ENCODE results near the gene TP53INP2.

TP53INP2 gene

DNA sequence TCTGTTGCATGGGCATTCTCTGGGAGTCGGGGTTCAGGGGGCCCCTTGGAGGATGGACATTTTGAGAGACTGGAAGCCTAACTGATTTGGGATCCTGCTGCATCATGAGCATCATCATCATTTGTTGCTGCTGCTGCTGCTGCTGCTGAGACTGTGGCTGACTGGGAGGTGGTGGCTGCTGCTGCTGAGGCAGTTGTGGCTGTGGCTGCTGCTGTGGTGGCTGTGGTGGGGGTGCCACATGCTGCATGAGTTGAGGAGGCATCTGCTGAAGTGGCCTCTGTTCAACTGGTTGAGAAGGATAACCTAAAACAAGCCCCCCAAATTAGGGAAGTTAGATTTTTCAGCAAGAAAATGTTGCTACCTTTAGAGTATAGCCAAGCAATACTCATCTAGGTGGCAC is 38.9 kb downstream of the TP53INP2 start:
- H3K27ac Mint-ChIP-seq = peak overlapping the region; percentile 50
- H3K4me3 Mint-ChIP-seq = no peak overlapping the region
- DNase-seq (ENCODE audit: low spot score in 2 of 2) (no peak), ATAC-seq (no peak)
- H3K4me1 Mint-ChIP-seq = no peaks in the 10 kb centered on the region
- peaks cover 75% of the 10 kb centered on the region for H3K36me3 Mint-ChIP-seq
- H3K9me3 Mint-ChIP-seq = no peaks in the 10 kb centered on the region

DNA sequence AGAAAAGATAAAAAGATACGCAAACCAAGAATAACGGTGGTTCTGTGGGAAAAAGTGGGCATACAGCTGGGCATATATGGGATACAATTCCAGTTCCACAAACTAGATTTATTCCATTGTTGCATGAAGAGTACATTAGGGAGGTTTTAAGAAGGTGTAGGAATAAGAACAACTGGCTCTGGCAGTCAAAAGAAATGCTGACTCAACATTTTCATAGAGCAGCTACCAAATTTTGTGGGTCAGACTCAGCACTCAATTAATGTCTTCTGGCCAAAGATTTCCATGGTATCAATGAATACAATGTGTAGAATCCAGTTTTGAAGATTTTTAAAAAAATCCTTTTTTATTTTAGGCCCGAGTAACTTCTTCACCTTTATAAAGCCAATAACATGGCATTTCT is 40.2 kb downstream of the TP53INP2 start:
- H3K4me3 Mint-ChIP-seq = no peak overlapping the region
- H3K36me3 Mint-ChIP-seq = peaks cover 83% of the 10 kb centered on the region
- no peak overlapping the region for H3K27ac Mint-ChIP-seq
- no peaks in the 10 kb centered on the region for H3K9me3 Mint-ChIP-seq
- no peaks in the 10 kb centered on the region for H3K4me1 Mint-ChIP-seq
- DNase-seq (ENCODE audit: low spot score in 2 of 2) (no peak), ATAC-seq (no peak)

DNA sequence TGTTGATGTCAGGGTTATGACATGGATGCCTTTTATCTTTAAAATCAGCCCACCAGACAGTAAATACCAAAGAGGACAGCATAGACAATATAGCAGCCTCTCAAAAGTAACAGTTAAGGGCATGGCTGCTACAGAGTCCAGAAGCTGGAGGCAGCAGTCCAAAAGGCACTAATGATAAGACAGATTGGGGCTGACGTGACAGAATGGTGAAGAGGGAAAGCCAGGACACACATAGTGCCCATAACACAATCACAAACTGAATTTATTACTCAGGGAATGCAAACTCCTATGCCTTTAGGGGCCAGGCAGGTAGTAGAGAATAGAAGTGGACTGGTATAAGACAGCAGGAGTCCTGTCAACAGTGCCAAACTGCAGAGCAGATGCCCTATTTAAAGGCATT is 40.7 kb downstream of the TP53INP2 start:
- Mint-ChIP-seq H3K4me1 (no peaks in the 10 kb centered on the region), H3K36me3 (peaks cover 84% of the 10 kb centered on the region), H3K4me3 (no peak overlapping the region), H3K27ac (no peak overlapping the region), H3K9me3 (no peaks in the 10 kb centered on the region)
- DNase-seq (ENCODE audit: low spot score in 2 of 2) (no peak), ATAC-seq (no peak)

- no peak overlapping the region for H3K4me3 Mint-ChIP-seq
- ATAC-seq = no peak
- H3K9me3 Mint-ChIP-seq = no peaks in the 10 kb centered on the region
- DNase-seq (ENCODE audit: low spot score in 2 of 2) = no peak
- no peak overlapping the region for H3K27ac Mint-ChIP-seq
- no peaks in the 10 kb centered on the region for H3K4me1 Mint-ChIP-seq
- H3K36me3 Mint-ChIP-seq = peaks cover 93% of the 10 kb centered on the region
These were observed 42.5 kb downstream of the TP53INP2 start for GRCh38 chr20:34746674-34747073.

DNA sequence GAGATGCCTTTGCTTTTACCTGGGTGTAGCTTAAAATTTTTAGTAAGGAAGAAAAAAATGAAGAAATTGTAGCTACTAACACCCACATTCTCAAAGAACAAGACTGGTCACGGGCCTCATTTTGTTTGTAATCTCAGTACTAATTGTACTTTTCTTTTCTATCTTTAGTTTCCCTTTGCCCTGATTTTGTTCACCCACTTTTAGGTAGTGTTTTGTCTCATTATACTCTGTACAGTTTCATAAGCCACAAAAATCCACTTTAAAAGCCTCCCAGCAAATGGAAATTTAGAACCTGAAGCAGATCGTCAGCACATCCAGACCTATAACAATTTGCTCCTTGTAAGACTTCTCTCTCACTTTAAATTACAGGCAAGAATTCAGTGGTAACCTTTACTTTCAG is 43.3 kb downstream of the TP53INP2 start:
- Mint-ChIP-seq H3K9me3 (no peaks in the 10 kb centered on the region), H3K36me3 (peaks cover 95% of the 10 kb centered on the region), H3K27ac (peak overlapping the region; percentile 20), H3K4me1 (no peaks in the 10 kb centered on the region), H3K4me3 (no peak overlapping the region)
- no peak for DNase-seq (ENCODE audit: low spot score in 2 of 2)
- ATAC-seq = no peak

DNA sequence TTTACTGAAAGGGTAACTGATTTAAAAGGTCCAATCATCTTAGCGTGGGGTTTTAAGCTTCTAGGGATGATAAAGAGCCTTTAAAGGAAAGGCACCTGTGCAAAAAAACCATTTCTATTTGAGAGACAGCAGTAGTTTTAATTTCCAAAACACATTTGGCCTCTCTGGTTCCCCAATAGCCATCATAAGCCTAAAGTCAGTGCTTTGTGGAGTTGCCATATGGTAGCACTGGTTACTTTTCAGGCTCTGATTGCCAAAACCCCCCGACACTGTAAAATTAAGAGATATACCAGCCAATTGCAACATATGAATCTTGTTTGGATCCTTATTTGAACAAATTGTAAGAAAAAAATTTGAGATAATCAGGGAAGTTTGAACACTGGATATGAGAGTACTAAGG is 44.6 kb downstream of the TP53INP2 start:
- Mint-ChIP-seq H3K9me3 (no peaks in the 10 kb centered on the region), H3K36me3 (peaks cover 95% of the 10 kb centered on the region), H3K4me1 (no peaks in the 10 kb centered on the region), H3K27ac (no peak overlapping the region), H3K4me3 (no peak overlapping the region)
- ATAC-seq = no peak
- DNase-seq (ENCODE audit: low spot score in 2 of 2) = no peak

DNA sequence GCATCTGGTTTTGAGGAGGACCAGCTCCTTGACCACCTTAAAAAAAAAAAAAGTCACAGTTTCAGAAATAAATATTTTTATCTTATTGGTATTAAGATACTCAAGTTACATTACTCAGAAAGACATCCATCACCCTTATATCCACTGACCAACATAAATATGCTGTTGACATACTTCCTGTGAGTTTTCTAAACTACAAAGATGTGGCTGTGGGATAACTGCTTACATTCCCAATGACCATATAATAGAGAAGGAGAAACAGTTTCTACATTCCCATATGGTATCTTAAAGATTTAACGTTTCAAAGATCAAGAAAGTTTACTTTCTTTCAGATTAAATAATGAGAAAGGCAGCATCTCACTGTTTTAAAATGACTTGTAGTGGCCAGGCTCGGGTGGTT is 46.3 kb downstream of the TP53INP2 start:
- DNase-seq (ENCODE audit: low spot score in 2 of 2) = no peak
- H3K4me1 Mint-ChIP-seq = no peaks in the 10 kb centered on the region
- ATAC-seq = no peak
- no peak overlapping the region for H3K27ac Mint-ChIP-seq
- no peak overlapping the region for H3K4me3 Mint-ChIP-seq
- H3K9me3 Mint-ChIP-seq = no peaks in the 10 kb centered on the region
- H3K36me3 Mint-ChIP-seq = peaks cover 97% of the 10 kb centered on the region

DNA sequence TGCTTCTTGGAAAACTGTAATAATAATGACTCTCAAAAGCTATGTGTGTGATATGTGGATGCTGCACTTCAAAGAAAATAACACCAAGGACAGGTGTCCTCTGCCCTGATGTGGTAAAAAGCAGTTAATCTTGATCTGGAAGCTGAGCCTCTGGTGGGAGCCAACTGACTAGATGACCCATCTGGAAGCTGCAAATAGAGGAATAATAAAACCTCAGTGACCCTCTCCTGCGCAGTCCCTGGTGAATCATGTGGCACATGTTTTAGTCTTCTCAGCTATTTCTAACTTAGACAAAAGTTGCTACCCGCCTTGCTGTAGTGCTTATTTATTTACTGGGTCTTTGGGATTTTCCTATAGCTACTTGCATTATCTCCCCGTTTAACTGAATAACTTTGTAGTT is 47.3 kb downstream of the TP53INP2 start:
- Mint-ChIP-seq H3K27ac (no peak overlapping the region), H3K36me3 (peaks cover 96% of the 10 kb centered on the region), H3K9me3 (no peaks in the 10 kb centered on the region), H3K4me3 (no peak overlapping the region), H3K4me1 (no peaks in the 10 kb centered on the region)
- ATAC-seq = no peak
- no peak for DNase-seq (ENCODE audit: low spot score in 2 of 2)

DNA sequence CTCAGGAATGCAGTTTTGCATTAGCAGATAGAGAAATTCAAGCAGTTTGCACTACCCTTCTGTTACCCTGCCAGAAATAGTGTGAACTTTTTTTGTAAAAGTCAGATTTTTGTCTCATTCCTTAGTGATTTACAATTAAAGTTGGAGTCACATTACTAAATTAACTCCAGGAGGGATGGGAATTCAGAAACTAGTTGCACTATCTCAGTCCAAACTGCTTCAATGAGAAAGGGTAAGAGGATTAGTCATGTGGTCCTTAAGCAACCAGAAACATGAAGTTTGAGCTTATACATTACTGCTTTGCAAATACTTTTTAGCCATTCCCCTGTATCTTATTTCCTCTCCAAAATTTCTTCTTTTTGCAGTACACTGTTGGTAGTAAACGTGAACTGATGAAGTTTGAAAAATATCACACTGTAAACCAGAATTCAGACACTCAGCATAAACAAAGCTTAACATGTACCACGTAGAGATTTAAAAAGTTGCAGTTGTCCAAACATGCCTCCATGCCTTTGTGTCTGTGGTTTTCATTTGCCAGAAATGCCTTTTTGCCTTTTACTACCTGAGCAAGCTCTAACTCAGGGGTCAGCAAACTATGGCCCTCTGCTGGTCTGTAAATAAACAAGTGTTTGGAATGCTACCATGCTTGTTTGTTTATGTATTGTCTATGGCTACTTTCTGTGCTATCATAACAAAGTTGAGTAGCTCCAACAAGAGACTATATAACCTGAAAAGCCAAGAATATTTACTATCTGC is 49.7 kb downstream of the TP53INP2 start:
- peak overlapping the region; percentile 52 for H3K27ac Mint-ChIP-seq
- no peaks in the 10 kb centered on the region for H3K4me1 Mint-ChIP-seq
- H3K36me3 Mint-ChIP-seq = peaks cover 97% of the 10 kb centered on the region
- DNase-seq (ENCODE audit: low spot score in 2 of 2) (no peak), ATAC-seq (no peak)
- no peaks in the 10 kb centered on the region for H3K9me3 Mint-ChIP-seq
- H3K4me3 Mint-ChIP-seq = no peak overlapping the region

DNA sequence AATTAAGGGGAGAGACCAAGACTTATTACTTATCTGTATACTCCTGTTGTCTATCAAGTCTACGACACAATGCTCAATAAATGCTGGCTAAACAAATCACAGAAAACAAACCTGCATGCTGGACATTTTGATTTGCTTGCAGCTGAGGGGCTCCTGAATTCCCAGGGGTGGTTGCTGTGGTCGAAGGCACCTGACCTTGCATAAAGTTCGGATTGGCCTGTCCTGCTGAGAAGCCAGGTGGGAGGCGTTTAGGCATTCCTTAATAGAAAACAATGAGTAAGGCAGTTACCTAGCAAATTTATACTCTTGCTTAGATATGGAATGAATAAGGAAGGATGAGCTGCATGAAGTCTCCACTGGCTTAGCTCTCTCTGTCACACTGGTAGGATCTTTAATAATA is 50.5 kb downstream of the TP53INP2 start:
- ATAC-seq = no peak
- Mint-ChIP-seq H3K36me3 (peaks cover 97% of the 10 kb centered on the region), H3K9me3 (no peaks in the 10 kb centered on the region), H3K4me1 (no peaks in the 10 kb centered on the region), H3K27ac (peak overlapping the region; percentile 52), H3K4me3 (no peak overlapping the region)
- DNase-seq (ENCODE audit: low spot score in 2 of 2) = no peak

GRCh38 chr20:34755367-34755766 is 51.2 kb downstream of the TP53INP2 start:
- peaks cover 97% of the 10 kb centered on the region for H3K36me3 Mint-ChIP-seq

DNA sequence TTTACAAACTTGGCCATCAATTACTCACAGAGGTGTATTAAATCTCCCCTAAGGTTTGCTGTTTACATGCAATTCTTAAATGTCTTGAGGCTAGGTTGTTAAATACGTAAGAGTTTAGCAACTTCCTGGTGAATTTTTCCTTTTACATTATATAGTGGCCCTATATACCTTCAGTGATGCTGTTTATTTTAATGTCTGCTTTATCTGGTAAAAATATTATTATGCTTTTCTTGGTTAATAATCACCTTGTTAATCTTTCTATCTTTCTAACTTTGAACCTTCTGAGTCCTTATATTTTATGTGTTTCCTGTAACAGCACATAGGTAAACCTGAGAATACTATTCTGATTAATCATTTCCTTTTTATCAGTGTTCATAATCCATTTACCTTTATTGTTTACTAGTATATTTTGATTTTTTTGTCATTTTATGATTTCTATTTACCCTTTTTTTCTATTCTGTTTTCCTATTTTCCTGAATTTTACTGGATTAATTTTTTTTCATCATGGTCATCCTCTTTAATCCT is 57.9 kb downstream of the TP53INP2 start:
- peaks cover 93% of the 10 kb centered on the region for H3K36me3 Mint-ChIP-seq
- H3K4me1 Mint-ChIP-seq = no peaks in the 10 kb centered on the region
- H3K27ac Mint-ChIP-seq = no peak overlapping the region
- H3K9me3 Mint-ChIP-seq = no peaks in the 10 kb centered on the region
- DNase-seq (ENCODE audit: low spot score in 2 of 2) (no peak), ATAC-seq (no peak)
- no peak overlapping the region for H3K4me3 Mint-ChIP-seq

More at GRCh38 chr20:34755367-34755766, 51.2 kb downstream of the TP53INP2 start:
- DNase-seq (ENCODE audit: low spot score in 2 of 2) = no peak
- Mint-ChIP-seq H3K27ac (no peak overlapping the region), H3K4me1 (no peaks in the 10 kb centered on the region), H3K9me3 (no peaks in the 10 kb centered on the region), H3K4me3 (no peak overlapping the region)
- ATAC-seq = no peak
